Right atrium auricular region (tissue), 2 donors: ENCODE results near the gene C17orf50. TPM values are rescaled to one million over a fixed set of nuclear protein-coding genes. Genes with fewer than 3 reads are reported as not detected.

Source experiments
- DNase-seq: peaks from one replicate; pipeline ENCODE4 v3.0.0-alpha.2; 2019; ENCODE audit warnings: low spot score
- H3K27ac ChIP-seq, 2 donors: fragments of 200-600 bp; sonication (generic); 1 replicate in 1 of 2; 2 replicates in 1 of 2; pipeline ENCODE4 v1.5.1; 2016 to 2019
- H3K27me3 ChIP-seq, 2 donors: fragments of 200-600 bp; sonication (generic); one replicate each; pipeline versions ENCODE4 v1.5.1 to v1.6.0; 2017 to 2019
- H3K36me3 ChIP-seq: fragments of 200-600 bp; sonication (generic); one replicate; pipeline ENCODE4 v1.5.1; 2016
- H3K4me1 ChIP-seq, 2 donors: fragments of 200-600 bp; sonication (generic); one replicate each; pipeline versions ENCODE4 v1.5.1 to v1.6.0; 2017 to 2019
- H3K4me3 ChIP-seq, 2 donors: fragments of 200-600 bp; sonication (generic); 1 replicate in 1 of 2; 2 replicates in 1 of 2; pipeline ENCODE4 v1.5.1; 2017 to 2019; ENCODE audit warnings: mild to moderate bottlenecking in 1 of 2, moderate library complexity in 1 of 2
- H3K9me3 ChIP-seq, 2 donors: fragments of 200-600 bp; sonication (generic); one replicate each; pipeline ENCODE4 v1.5.1; 2019
- total RNA-seq, 2 donors: library from RNA; depleted of rRNA; stranded (reverse); fragments of >200 nt; gene quantifications; one replicate each; pipeline ENCODE4 v1.1.0, GENCODE V29; 2016
- TF ChIP-seq, protein P1 (sequence below), 2 donors: fragments of 200-600 bp; sonication (generic); IDR thresholded peaks; one replicate each; pipeline ENCODE4 v1.5.1; 2019; ENCODE audit warnings: antibody characterized with exemption in 2 of 2

Gene C17orf50
- total RNA-seq, 2 donors from 2014 or later = not detected

DNA sequence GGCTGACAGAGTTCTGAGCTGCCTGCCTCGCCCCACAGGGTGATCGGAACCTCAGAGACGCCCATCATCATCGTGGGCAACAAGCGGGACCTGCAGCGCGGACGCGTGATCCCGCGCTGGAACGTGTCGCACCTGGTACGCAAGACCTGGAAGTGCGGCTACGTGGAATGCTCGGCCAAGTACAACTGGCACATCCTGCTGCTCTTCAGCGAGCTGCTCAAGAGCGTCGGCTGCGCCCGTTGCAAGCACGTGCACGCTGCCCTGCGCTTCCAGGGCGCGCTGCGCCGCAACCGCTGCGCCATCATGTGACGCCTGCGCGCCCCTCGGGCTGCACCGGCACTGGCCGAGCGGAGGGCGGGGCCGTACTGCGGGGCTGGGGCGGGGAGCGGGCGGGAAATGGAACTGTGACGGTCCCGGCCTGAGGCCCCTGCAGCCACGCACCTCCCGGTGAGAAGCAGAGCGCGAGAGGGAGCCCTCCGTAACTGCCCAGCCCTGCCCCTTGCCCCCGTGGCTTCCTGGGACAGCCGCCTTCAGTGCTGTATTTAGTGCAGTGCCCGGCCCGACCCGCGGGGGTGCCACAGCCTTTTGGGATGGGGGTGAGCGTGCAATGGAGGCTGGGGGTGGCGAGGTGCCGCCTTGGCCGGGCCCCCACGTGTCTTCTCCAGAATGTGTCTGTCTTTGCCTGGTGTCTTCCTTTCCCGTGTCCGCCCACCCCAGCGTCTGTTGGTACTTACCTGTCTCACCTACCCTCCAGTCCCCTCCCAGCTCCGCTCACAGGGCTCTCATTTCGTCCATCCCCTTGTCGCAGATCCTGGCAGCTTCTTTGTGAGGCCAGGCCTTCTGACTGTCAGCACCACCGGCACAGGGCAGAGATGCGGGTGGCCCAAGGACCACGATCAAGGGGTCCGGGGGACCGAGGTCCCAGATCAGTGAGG, 19.4 kb upstream of the C17orf50 start:
- no peaks in the 10 kb centered on the region for H3K27me3 ChIP-seq
- no peaks in the 10 kb centered on the region for H3K9me3 ChIP-seq
- H3K4me3 ChIP-seq = peak overlapping the region in 1 of 2 donors; percentile 23
- TF ChIP-seq, protein P1, sequence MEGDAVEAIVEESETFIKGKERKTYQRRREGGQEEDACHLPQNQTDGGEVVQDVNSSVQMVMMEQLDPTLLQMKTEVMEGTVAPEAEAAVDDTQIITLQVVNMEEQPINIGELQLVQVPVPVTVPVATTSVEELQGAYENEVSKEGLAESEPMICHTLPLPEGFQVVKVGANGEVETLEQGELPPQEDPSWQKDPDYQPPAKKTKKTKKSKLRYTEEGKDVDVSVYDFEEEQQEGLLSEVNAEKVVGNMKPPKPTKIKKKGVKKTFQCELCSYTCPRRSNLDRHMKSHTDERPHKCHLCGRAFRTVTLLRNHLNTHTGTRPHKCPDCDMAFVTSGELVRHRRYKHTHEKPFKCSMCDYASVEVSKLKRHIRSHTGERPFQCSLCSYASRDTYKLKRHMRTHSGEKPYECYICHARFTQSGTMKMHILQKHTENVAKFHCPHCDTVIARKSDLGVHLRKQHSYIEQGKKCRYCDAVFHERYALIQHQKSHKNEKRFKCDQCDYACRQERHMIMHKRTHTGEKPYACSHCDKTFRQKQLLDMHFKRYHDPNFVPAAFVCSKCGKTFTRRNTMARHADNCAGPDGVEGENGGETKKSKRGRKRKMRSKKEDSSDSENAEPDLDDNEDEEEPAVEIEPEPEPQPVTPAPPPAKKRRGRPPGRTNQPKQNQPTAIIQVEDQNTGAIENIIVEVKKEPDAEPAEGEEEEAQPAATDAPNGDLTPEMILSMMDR (IDR thresholded peaks at IDR 0.05) = no peak
- H3K4me1 ChIP-seq = peaks cover 0 to 11% of the 10 kb centered on the region in 2 donors
- no peak for DNase-seq
- H3K27ac ChIP-seq = no peak overlapping the region
- no peaks in the 10 kb centered on the region for H3K36me3 ChIP-seq

GRCh38 chr17:35742496-35742895, 18.2 kb upstream of the C17orf50 start:
- H3K27me3 ChIP-seq = no peaks in the 10 kb centered on the region
- TF ChIP-seq, protein P1 (IDR thresholded peaks at IDR 0.05) = no peak
- H3K4me1 ChIP-seq = peaks cover 0 to 15% of the 10 kb centered on the region in 2 donors
- DNase-seq = no peak
- H3K27ac ChIP-seq = no peak overlapping the region
- no peak overlapping the region for H3K4me3 ChIP-seq
- H3K36me3 ChIP-seq = no peaks in the 10 kb centered on the region
- no peaks in the 10 kb centered on the region for H3K9me3 ChIP-seq

- H3K4me3 ChIP-seq = no peak overlapping the region
- DNase-seq = no peak
- no peaks in the 10 kb centered on the region for H3K27me3 ChIP-seq
- no peaks in the 10 kb centered on the region for H3K36me3 ChIP-seq
- no peak overlapping the region for H3K27ac ChIP-seq
- TF ChIP-seq, protein P1 (IDR thresholded peaks at IDR 0.05) = no peak
- no peaks in the 10 kb centered on the region for H3K9me3 ChIP-seq
- peaks cover 0 to 15% of the 10 kb centered on the region in 2 donors for H3K4me1 ChIP-seq
Measured at GRCh38 chr17:35742896-35743477, 17.7 kb upstream of the C17orf50 start.

- Histone ChIP-seq H3K36me3 (no peaks in the 10 kb centered on the region), H3K27ac (no peak overlapping the region), H3K27me3 (no peaks in the 10 kb centered on the region), H3K4me1 (peaks cover 0 to 15% of the 10 kb centered on the region in 2 donors), H3K4me3 (no peak overlapping the region), H3K9me3 (no peaks in the 10 kb centered on the region)
- no peak for DNase-seq
- TF ChIP-seq, protein P1 (IDR thresholded peaks at IDR 0.05) = no peak
Measured at GRCh38 chr17:35743626-35744328, 16.9 kb upstream of the C17orf50 start.

DNA sequence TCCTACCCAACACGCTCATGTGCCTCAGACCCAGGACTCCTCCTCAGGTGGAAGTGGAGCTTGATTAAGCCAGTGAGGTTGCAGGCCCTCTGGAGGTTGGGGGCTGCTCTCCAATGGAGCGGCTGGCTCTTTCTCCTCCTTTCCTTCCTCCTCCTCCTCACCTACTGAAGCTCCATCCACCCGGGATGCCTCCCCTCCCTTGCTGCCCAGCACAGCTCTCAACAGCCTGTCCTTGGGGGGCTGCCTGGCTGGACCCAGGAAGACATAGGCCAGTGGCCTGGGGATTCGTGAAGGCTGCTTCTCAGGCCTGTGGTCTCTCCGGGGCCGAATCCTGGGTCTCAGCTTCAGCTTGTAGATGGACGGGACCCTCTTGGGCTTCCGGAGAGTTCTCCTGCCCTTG, 15.9 kb upstream of the C17orf50 start:
- H3K27me3 ChIP-seq = no peaks in the 10 kb centered on the region
- H3K4me1 ChIP-seq = peaks cover 0 to 22% of the 10 kb centered on the region in 2 donors
- H3K36me3 ChIP-seq = no peaks in the 10 kb centered on the region
- TF ChIP-seq, protein P1 (IDR thresholded peaks at IDR 0.05) = no peak
- H3K27ac ChIP-seq = no peak overlapping the region
- no peaks in the 10 kb centered on the region for H3K9me3 ChIP-seq
- DNase-seq = no peak
- no peak overlapping the region for H3K4me3 ChIP-seq
